Skeletal muscle tissue (tissue), 4 donors: ENCODE data around the gene IFTAP. TPM values are rescaled to one million over a fixed set of nuclear protein-coding genes. Genes with fewer than 3 reads are reported as not detected.

Experiments
- H3K27ac ChIP-seq: one replicate; pipeline ENCODE4 v1.7.0; 2013; ENCODE audit warnings: mild to moderate bottlenecking, low read depth, low read length, inconsistent platforms
- H3K27me3 ChIP-seq, 3 donors: one replicate each; pipeline ENCODE4 v1.7.0; 2013; ENCODE audit warnings: low read length in 3 of 3; ENCODE audit not compliant: control insufficient read depth in 3 of 3, insufficient read depth in 3 of 3
- H3K36me3 ChIP-seq, 3 donors: one replicate each; pipeline ENCODE4 v1.7.0; 2013; ENCODE audit warnings: low read length in 3 of 3; ENCODE audit not compliant: control insufficient read depth in 3 of 3, insufficient read depth in 3 of 3
- H3K4me1 ChIP-seq, 3 donors: one replicate each; pipeline ENCODE4 v1.7.0; 2013; ENCODE audit warnings: low read length in 3 of 3, mild to moderate bottlenecking in 3 of 3; ENCODE audit not compliant: control insufficient read depth in 3 of 3, insufficient read depth in 3 of 3
- H3K4me3 ChIP-seq, 3 donors: one replicate each; pipeline ENCODE4 v1.7.0; 2013; ENCODE audit warnings: low read length in 3 of 3
- H3K9ac ChIP-seq, 3 donors: one replicate each; pipeline ENCODE4 v1.7.0; 2013; ENCODE audit warnings: low read length in 3 of 3, mild to moderate bottlenecking in 3 of 3, moderate library complexity in 2 of 3, low read depth in 1 of 3
- H3K9me3 ChIP-seq, 3 donors: one replicate each; pipeline ENCODE4 v1.7.0; 2013; ENCODE audit warnings: low read length in 3 of 3; ENCODE audit not compliant: control insufficient read depth in 3 of 3
- total RNA-seq: library from RNA; depleted of rRNA; stranded (reverse); fragments of >200 nt; gene quantifications from one replicate; pipeline ENCODE4 v1.2.3, GENCODE V29; 2014
- donor health status: Osteomylitis.

The IFTAP gene
- total RNA-seq, 1 donor from 2014 or later = 37.1 TPM

DNA sequence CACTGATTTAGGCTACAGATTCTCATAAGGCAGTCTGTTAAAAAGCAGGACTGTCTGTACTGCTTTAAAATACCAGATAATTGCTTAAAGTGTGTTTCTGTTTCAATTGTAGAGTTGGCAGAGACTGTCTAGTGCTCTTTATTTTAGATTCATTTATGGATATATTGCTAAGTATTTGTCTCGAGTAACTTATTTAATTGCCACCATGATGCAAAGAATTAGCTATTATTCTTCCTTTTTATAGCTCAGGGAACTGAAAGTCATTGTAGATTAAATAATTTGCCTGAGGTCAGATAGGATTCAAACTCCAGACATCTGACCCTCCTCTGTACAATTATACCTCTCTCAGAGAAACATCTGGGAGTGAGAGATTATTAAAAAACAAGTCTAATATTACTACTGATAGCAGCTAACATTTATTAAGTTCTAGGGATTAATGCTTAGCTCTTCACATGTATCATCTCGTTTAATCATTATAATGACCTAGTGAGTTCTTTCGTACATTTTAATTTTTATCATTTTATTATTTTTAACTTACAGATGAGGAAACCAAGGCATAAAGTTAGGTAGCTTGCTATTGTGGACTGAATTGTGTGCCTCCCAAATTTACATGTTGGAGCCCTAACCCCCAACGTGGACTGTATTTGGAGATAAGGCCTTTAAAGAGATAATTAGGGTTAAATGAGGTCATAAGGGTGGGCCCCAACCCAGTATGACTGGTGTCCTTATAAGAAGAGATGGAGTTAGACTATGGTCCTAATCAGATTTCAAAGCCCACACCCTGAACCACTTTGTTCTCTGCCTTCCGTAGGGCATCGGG is 23.5 kb downstream of the IFTAP start:
- H3K27ac ChIP-seq = no peak overlapping the region
- no peak overlapping the region for H3K4me3 ChIP-seq
- no peak overlapping the region for H3K9ac ChIP-seq
- H3K4me1 ChIP-seq = peaks cover 0 to 9% (median 0%) of the 10 kb centered on the region in 3 donors
- H3K27me3 ChIP-seq = no peaks in the 10 kb centered on the region
- no peaks in the 10 kb centered on the region for H3K36me3 ChIP-seq
- H3K9me3 ChIP-seq = no peaks in the 10 kb centered on the region

GRCh38 chr11:36618363-36619047 is 24.2 kb downstream of the IFTAP start:
- Histone ChIP-seq H3K27ac (no peak overlapping the region), H3K36me3 (no peaks in the 10 kb centered on the region), H3K4me3 (no peak overlapping the region)

GRCh38 chr11:36619502-36619901 is 25.2 kb downstream of the IFTAP start:
- Histone ChIP-seq H3K36me3 (no peaks in the 10 kb centered on the region), H3K9ac (no peak overlapping the region), H3K9me3 (no peaks in the 10 kb centered on the region), H3K4me3 (peak overlapping the region in 1 of 3 donors; percentile 4), H3K27me3 (no peaks in the 10 kb centered on the region), H3K27ac (no peak overlapping the region), H3K4me1 (peaks cover 0 to 9% (median 0%) of the 10 kb centered on the region in 3 donors)

More at GRCh38 chr11:36618363-36619047, 24.2 kb downstream of the IFTAP start:
- no peak overlapping the region for H3K9ac ChIP-seq
- no peaks in the 10 kb centered on the region for H3K9me3 ChIP-seq
- no peaks in the 10 kb centered on the region for H3K27me3 ChIP-seq
- H3K4me1 ChIP-seq = peaks cover 0 to 9% (median 0%) of the 10 kb centered on the region in 3 donors

- Histone ChIP-seq H3K27me3 (no peaks in the 10 kb centered on the region), H3K4me1 (peaks cover 0 to 9% (median 0%) of the 10 kb centered on the region in 3 donors), H3K9ac (no peak overlapping the region), H3K4me3 (no peak overlapping the region), H3K27ac (no peak overlapping the region), H3K36me3 (no peaks in the 10 kb centered on the region), H3K9me3 (no peaks in the 10 kb centered on the region)
These were observed 25.9 kb downstream of the IFTAP start for GRCh38 chr11:36620246-36620645.

DNA sequence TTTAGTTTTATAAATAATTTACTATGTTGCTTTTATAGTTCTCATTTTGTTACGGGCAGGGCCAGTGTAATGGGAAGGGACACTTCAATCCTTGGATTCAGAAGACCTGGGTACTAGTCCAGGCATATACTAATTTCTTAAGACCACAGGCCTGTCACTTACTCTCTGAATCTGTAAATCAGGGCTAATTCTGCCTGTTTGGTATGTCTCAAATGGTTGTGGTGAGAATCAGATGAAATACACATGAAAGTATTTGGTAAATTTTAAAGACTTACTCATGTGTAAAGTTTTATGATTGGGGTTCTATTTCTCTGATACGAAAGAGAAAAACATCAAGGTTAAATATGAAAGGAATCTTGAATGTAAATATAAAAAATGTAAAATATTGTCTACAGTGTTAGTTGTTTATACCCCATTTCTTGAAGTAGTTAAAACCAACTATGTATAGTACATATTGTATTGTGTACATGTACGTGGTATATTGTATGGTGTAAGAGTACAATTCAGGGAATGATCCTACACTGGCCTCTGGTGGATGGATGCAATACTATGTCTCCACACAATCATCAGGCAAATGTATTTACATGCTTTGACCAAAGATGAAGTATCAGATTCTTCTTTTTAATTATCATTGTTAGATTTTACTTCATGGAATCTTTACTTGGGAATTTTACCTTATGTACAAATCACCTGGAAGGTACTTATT is 28.3 kb downstream of the IFTAP start:
- no peaks in the 10 kb centered on the region for H3K27me3 ChIP-seq
- no peak overlapping the region for H3K9ac ChIP-seq
- no peak overlapping the region for H3K27ac ChIP-seq
- H3K4me1 ChIP-seq = peaks cover 0 to 9% (median 0%) of the 10 kb centered on the region in 3 donors
- no peaks in the 10 kb centered on the region for H3K9me3 ChIP-seq
- H3K36me3 ChIP-seq = no peaks in the 10 kb centered on the region
- H3K4me3 ChIP-seq = no peak overlapping the region

GRCh38 chr11:36623494-36623893 is 29.2 kb downstream of the IFTAP start:
- no peak overlapping the region for H3K4me3 ChIP-seq
- H3K27me3 ChIP-seq = no peaks in the 10 kb centered on the region
- H3K27ac ChIP-seq = no peak overlapping the region
- peaks cover 0 to 9% (median 0%) of the 10 kb centered on the region in 3 donors for H3K4me1 ChIP-seq
- no peaks in the 10 kb centered on the region for H3K9me3 ChIP-seq
- H3K36me3 ChIP-seq = no peaks in the 10 kb centered on the region
- H3K9ac ChIP-seq = no peak overlapping the region

GRCh38 chr11:36627006-36627405 is 32.7 kb downstream of the IFTAP start:
- no peaks in the 10 kb centered on the region for H3K4me1 ChIP-seq
- H3K27ac ChIP-seq = no peak overlapping the region
- H3K9me3 ChIP-seq = no peaks in the 10 kb centered on the region
- no peaks in the 10 kb centered on the region for H3K36me3 ChIP-seq
- no peaks in the 10 kb centered on the region for H3K27me3 ChIP-seq
- H3K4me3 ChIP-seq = no peak overlapping the region
- H3K9ac ChIP-seq = no peak overlapping the region

DNA sequence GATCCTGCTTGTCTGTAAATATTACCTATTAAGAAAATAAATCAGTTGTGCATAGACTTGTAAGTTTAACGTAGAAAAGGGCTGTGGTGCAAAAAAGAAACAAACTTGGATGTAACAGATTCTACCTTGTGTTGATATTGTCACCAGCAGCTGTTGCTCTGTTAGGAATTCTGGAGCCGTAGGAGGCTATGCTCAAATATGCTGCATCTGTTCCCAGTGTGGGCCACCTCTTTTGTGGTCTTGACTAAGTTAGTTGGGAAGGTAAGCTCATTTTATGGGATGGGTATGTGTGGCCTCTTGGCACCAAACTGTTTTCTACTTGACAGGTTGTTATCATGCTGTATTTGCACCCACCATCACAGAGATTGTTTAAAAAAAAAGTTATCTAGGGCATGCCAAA is 33.2 kb downstream of the IFTAP start:
- H3K36me3 ChIP-seq = no peaks in the 10 kb centered on the region
- no peak overlapping the region for H3K4me3 ChIP-seq
- no peaks in the 10 kb centered on the region for H3K9me3 ChIP-seq
- H3K27ac ChIP-seq = no peak overlapping the region
- no peaks in the 10 kb centered on the region for H3K4me1 ChIP-seq
- H3K27me3 ChIP-seq = no peaks in the 10 kb centered on the region
- H3K9ac ChIP-seq = no peak overlapping the region

DNA sequence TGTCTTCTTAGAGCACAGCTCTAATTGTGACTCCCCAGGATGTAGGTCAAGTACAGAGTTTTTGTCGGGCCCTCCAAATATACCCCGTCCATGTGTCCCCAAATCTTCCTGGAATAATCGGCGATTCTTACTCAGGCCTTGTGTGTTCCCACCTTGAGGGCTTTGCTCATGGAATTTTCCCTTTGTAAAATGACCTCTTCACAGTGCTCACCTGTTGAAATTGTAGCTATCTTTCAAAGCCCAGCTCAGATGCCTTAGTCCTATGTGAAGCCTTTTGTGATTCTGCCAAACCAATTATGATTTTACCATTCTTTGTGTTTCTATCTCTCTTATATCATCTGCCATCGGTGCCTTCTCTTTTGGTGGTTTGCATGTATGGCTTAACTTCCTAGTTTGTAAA is 33.8 kb downstream of the IFTAP start:
- no peak overlapping the region for H3K9ac ChIP-seq
- H3K4me1 ChIP-seq = no peaks in the 10 kb centered on the region
- H3K27me3 ChIP-seq = no peaks in the 10 kb centered on the region

More for the DNA sequence above, 33.8 kb downstream of the IFTAP start:
- Histone ChIP-seq H3K36me3 (no peaks in the 10 kb centered on the region), H3K9me3 (no peaks in the 10 kb centered on the region), H3K27ac (no peak overlapping the region), H3K4me3 (no peak overlapping the region)
